Pulmonary artery endothelial cell (primary cell): ENCODE data around the gene SULT1C4. TPM values are rescaled to one million over a fixed set of nuclear protein-coding genes. Genes with fewer than 3 reads are reported as not detected.
"Not testable (repeated sequence)": the region's sequence is repeated elsewhere in the genome, so short reads cannot be mapped to it uniquely, and the experiment has no call there.

Experiments used
- DNase-seq: peaks from one replicate; pipeline ENCODE4 v3.0.0-alpha.2; 2011; ENCODE audit warnings: low read depth, low spot score
- total RNA-seq: library from RNA; depleted of rRNA; stranded (reverse); fragments of >200 nt; gene quantifications from 2 replicates; pipeline ENCODE4 v1.2.3, GENCODE V29; 2014

The SULT1C4 gene
- total RNA-seq, result 4.8 and 7.0 TPM in 2 replicates

DNA sequence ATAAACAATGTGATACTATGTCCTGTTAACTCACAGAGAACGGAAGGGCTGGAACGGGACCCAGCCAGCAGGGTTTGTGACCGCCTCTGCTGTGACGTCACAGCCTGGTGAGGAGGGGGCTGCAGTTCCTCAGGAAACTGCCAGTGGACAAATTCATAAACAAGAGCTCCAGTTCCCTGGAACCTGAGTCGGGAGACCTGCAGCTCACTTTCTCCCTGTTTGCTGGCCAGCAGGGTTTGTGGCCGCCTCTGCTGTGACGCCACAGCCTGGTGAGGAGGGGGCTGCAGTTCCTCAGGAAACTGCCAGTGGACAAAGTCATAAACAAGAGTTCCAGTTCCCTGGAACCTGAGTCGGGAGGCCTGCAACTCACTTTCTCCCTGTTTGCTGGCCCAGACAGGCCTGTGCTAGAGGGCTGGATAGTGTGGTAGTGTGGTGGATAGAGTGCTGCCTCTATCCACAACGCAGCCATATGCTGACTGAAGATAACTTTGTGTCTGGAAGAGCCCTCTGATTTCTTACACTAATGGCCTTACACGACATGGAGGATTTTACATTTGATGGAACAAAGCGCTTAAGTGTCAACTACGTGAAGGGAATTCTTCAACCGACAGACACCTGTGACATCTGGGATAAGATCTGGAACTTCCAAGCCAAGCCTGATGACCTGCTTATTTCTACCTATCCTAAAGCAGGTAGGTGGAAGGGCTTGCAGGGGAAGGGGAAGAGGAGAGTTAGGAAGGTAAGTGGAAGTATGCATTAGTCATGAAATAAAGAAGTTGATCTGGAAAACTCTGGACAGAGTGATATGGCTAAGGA, at the start of gene SULT1C4:
Gene SULT1C4, plus strand, starts transcription at position 140 of the 816 bp plus-strand sequence. Its CDS starts 384 bp downstream, at position 524.
- peak; percentile 32 for DNase-seq

DNA sequence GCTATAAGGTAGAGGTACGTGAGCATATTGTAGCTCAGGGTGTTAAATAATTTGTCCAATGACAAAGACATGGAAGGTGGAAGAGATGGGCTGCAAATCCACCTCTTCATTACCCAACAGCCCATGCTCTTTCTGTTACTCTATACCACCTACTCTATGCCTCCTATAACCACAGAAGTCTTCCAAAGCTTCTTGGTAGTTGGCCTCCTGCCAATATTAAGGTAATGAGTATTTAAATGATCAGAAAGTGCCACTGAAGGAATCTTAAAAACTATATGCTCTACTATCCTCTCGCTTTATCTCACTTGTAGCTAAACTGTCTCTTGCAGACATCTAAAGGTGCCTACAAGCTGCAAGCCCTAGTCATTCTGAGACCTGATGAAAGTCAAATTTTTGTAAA, 48.0 kb upstream of the SULT1C4 start:
- no peak for DNase-seq

DNA sequence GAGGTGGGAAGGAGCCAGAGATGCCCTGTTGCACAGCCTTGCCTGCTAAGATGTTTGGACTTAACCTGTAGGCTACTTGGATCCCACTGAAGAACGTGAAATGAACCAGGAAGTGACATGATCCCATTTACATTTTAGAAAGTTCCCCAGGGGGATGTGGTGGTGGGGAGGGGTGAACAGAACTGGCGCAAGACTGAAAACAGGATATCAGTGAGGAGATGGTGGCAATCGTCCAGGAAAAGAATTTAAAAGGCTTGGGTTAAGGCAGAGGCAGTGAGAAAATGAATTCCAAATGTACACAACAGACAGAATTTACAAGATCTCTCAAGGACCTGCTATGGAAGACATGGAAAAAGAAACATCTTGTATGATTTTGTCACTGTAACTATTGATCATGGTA, 46.8 kb upstream of the SULT1C4 start:
- DNase-seq, result no peak

DNA sequence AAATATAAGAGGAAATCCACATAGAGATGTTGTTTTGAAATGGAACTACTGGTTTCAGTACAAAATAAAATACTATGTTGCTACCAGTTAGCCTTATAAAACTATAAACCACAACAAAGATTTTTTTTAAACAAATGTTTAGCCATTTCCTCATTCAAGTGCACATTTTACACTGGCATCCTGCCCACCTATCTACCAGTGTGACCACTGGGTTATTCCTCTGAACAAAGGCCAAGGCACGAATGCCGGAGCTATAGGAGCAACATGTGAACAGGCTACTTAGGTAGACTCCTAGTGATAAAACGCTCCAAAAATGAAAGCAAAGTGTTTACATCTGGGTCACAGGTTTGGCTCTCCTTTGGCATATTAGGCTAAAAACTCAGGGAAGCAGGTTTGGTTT, 31.8 kb upstream of the SULT1C4 start:
- DNase-seq, result no peak

DNA sequence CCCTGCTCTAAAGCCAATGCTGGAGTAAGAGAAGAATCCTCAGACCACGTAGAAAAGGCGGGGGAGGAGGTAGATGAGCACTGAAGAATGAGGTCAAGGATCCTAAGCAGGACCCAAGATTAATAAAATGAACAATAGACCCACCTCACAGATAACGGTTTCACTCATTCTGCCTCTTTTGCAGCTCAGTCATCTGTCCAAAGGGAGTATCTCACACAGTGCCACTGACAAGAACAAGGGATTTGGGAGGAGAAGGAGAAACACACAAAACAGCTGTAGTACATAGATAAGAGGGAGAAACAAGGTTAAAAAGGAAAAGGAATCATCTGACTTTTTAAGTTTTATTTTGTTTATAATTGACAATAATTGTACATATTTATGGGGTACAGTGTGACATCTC, 30.9 kb upstream of the SULT1C4 start:
- no peak for DNase-seq

DNA sequence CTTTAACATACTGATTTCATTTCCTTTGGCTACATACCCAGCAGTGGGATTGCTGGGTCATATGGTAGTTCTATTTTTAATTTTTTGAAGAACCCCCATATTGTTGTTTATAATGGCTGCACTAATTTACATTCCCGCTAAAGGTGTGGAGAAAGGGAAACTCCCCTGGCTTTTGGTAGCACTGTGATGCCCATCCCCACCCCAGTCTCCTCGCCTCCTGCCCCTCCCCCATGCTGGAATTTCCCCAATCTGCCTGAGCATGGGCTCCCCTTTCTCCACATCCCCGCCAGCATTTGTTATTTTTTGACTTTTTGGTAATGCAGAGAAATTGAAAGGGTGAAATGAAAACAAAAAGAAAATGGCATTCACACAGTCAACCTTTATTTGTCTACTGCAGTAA, 30.0 kb upstream of the SULT1C4 start:
- no peak for DNase-seq

DNA sequence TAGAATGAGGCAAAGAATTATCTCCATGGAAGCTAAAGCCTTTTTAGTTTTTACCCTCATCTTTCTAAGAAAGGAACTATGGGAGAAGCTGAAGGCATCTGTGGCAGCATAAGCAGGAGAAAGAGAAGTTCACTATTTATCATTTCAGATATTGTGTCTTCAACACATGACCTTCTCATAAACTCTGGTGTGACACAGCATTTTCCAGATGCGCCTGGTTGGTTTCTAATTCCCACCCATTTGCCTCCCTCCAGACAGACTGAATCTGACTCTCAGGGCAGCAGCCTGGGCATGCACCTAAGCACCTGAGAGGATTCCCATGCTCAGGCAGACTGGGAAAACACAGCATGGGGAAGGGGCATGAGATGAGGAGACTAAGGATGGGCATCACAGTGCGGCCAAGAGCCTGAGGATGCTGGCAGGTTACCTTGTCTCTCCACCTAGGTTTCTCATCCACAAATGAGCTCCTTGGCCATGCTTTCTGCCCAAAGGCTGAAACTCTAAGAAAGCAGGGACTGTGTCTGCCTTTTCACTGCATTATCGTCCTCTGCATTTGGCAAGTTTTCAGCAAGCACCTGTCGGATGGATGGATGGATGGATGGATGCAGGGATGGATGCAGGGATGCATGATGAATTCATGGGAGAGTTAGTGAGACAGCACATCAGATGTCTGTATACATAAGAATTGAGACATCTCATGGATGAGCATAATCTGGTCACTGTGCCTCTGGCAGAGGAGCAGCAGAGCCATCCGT, 28.8 kb upstream of the SULT1C4 start:
- no peak for DNase-seq

DNA sequence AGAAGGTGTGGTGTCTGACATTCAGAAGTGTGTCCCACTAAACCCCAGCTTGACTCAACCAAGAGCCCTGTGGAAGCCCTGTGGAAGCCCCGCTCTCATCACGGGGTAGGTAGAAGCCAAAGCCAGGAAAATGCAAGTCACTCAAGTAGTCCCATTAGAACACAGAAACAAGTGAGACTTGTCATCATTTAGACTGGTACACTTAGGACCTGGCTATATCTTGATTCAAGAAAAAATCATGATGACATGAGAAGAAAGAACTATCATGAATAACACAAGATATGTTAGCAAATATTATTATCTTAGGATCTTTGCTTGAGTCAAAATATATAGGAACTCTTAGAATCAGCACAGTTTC, 28.2 kb upstream of the SULT1C4 start:
- no peak for DNase-seq

DNA sequence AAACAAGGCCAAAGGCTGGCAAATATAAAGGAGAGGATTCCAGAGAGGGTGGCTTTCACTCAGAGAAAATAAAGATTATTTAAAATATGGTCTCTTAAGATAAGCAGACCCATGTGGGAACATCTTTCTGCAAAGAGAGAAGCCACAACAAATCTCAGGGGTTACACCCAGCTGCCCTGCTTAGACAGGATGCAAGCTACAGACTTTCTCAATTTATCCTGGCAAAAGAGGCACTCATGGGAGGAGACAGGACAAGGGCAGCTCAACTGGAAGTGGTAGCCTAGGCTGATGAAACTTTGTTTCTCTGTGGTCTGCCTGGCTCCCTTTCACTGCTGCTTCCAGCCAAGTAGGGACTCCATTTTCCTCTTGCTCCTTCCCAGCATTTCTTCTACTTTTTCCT, 25.9 kb upstream of the SULT1C4 start:
- no peak for DNase-seq

DNA sequence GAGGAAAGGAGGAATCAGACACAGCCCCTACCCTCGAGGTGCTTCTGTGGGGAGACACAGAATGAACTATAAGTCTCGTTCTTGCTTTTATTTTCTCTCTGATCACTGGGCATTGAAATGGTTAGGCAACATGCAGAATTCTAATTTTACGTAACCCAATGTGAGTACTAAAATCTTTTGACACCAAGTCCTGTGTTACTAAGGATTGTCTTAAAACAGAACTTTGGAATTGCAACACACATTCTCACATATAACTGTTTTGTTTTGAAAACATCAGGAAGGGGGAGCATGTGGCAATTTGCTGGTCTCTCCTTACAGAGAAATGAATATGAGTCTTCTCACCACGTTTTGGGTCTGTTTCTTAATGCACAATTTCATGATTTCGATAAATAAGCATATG, 23.6 kb upstream of the SULT1C4 start:
- no peak for DNase-seq

DNA sequence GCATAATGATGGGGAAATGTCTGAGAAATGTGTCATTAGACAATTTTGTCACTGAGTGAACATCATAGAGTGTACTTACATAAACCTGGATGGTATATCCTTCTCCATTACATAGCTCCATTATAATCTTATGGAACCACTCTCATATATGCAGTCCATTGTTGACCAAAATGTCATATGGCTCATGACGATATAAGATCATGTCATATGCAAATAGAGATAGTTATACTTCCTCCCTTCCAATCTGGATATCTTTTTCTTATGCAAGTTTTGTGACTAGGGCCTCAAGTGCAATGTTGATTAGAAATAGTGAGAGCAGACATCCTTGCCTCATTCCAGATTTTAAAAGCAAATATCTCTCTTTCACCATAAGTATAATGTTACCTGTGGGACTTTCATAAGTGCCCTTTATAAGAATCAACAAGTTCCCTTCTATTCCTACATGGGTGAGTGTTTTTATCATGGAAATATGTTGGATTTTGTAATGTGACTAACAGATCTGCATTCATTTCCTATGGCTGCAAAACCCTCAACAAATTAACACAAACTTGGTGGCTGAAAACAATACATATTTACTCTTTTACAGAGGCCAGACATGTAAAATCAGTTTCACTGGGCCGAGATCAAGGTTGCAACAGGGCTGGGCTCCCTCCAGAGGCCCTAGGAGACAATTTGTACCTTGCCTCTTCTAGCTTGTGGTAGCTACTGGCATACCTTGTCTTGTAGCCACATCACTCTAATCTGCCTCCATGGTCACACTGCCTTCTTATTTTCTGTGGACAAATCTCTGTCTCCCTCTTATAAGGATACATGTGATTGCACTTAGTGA, 21.6 kb upstream of the SULT1C4 start:
- DNase-seq, result no peak

DNA sequence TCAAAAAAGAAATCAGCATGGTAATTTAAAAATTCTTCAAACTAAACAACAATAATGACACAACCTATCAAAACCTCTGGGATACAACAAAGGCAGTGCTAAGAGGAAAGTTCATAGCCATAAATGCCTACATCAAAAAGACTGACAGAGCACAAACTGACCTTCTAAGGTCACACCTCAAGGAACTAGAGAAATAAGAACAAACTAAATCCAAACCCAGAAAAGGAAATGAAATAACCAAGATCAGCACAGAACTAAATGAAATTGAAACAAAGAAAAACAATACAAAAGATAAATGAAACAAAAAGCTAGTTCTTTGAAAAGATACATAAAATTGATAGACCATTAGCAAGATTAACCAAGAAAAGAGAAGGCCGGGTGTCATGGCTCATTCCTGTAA, 18.4 kb upstream of the SULT1C4 start:
- not testable (repeated sequence) for DNase-seq

DNA sequence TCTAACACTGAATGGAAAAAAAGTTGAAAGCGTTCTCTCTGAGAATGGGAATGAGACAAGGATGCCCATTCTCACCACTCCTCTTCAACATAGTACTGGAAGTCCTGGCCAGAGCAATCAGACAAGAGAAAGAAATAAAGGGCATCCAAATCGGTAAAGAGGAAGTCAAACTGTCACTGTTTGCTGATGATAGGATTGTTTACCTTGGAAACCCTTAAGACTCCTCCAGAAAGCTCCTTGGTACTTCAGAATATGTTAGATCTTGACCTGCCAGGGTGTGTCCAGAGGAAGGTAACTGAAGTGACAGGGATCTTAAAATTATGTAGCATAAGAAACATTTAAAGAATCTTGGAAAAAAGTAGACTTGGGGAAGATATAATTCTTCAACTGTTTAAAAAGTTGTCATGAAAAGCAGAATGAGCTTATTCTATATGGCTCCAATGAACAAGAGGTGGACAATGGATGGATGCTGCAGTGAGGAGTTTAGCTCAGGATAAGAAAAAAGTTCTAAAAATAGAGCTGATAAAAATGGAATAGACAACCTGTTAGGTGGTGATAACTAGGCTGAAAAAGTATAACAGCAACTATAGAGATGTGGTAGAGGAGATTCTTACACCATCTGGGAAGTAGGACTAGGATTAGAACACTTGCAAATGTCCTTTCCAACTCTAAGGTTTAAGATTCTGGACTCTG, 16.8 kb upstream of the SULT1C4 start:
- no peak for DNase-seq

DNA sequence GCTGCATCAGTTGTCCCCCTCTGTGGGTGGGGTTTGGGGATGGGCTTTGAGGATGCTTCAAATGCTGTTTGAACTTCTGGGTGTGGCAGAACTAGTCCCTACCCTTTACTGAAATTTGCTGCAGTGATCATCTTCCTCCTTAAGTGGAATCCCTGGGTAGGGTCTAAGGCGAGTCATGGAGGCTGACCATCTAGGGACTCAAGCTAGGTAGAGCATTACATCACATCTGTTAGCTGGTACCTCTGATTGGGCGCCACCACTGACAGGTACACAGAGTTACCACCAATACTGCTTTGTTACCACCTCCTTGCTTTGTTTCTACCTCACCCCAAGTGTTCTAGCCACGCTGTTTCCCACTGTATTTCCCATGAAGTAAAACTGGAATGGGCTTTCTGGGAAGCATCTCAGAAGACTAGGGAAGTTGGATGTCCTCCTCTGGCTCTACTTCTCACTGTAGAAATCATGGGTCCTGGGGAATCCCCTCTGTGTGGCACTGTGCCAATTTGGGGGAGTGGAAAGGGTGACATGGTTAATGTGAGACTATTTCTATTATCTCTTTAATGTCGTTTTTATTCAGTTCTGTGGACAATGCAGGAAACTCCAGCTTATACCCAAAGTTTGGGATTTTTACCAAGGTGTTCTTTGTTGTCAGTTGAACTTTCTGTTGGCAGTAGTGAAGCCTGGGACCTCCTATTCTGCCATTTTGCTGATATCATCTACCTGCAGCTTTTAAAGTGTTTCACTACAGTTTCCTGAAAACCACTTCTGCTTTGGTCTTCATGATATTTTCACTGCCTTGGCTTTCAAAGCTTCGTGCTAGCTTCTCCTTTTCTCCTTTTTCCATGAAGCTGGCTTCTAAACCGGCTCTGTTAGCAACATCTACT, 14.5 kb upstream of the SULT1C4 start:
- no peak for DNase-seq

DNA sequence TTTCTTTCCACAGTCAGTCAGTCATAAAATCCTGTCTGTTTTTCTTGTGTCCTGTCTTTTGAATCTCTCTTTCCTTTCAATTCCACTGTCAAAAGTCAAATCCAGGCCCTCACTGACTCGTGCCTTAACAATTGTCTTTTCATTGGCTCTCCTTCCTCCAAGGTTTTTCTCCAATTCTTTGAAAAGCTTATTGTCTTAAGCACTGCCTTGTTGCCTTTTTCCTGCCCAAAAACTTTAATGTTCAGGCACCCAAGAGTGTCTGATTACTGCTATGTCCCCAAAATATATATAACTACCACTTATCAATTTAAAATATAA, 13.9 kb upstream of the SULT1C4 start:
- DNase-seq, result no peak

DNA sequence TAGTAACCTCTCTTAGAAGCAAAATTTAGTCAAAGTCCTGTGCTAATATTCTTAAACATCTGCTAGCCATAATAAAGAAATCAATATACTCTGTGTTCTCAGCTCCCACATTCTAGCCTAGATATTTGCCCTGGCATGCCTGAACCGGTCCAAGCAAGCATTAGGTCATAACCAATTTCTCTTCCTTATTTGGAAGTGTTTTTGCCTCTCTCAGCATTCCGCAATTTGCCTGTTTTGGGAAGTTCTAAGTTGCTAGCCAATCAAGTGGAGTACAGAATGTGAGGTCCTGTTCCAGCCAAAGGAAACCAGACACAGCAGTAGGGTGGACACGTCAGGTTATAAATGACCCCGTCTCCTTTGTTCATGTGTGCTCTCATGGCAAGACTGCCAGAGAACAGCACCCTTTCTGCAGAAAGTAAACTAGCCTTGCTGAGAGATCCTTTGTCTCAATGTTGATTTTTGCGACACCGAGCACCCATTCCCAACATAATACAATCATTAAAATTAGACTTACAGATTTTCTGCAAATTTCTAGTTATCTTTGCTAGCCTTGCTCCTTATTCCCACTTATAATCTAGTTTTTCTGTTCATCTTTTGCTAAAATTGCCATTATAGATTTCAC, 13.0 kb upstream of the SULT1C4 start:
- no peak for DNase-seq

DNA sequence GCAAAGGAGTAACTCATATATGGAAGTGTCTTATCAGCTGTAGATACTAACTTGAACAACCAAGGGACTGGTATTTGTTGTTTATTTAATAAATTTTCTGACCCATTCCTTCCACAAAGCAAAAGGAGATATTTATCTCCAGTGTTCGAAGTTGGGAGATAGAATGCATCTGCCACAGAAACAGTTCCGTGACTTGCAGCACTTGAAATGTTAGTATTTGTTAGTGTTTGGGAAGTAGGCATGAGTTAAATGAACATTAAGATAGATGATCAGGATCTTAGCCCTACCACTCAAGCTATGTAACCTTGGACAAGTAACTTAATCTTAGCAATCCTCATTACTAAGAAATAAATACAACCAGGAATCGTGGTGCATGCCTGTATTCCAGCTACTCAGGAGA, 12.1 kb upstream of the SULT1C4 start:
- DNase-seq, result no peak

DNA sequence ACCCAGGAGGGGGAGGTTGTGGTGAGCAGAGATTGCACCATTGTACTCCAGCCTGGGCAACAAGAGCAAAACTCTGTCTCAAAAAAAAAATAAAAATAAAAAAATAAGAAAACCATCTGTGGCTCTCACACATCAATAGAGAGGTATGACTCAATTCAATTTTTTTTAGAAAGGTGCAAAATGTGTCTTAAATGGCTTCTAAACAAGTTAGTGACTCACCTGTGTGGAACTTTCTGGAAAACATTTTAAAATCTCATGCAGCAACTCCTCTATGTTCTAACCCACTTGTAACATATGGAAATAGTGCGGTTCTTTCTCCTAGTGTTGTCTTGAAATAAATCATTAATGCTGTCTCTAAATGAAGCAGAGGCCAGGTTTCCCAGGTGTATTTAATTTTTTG, 10.7 kb upstream of the SULT1C4 start:
- no peak for DNase-seq

DNA sequence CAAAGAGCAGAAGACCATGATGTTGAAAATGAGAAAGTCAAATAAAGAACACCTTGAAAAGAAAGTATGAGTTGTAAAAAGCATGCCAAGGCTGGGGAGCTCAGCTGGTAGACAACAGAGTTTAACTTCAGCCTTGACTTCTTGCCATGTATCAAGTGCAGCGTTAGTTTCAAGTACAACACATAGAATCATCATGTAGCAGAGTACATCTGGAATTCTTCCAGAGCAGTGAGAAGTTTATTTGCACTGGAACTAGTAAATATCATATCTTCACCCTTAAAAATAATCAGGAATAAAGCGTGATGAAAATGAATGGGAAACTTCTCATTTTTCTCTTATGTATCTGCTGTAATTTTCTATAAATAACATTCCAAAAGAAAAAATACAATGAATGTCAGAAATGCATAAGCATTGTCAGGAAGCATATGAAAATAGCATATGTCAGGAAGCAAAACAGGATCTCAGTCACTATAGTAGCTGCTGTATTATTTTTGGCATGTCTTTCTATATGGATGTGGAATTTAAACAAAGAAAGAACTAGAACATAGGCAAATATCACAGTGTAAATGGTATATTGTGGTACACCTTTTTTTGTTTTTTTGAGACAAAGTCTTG, 10.1 kb upstream of the SULT1C4 start:
- peak; percentile 56 for DNase-seq

DNA sequence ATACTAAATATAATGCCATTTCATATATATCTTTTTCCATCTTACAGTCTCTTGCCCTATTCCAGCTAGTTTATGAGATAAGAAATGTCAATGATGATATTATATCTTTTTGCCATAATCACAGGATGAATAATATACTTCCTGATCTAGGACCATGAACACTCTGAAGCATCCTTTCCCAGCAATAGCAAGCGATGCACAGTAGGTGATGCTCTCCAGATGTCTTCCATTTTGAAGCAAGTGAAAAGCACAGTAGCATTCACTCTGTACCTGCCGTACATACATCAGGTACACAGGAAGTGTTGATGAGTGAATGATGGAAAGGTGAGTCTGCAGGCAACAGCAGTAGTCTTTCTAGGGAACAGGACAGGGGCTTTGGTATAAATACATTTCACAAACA, 8.6 kb upstream of the SULT1C4 start:
- no peak for DNase-seq
